GM19328 (cell line): ENCODE results near the gene SPIN1.

Experiments used
- ATAC-seq: cut with Tn5 transposase; IDR thresholded peaks from one replicate; pipeline ENCODE4 v1.9.1; 2021; ENCODE audit warnings: mild to moderate bottlenecking, moderate library complexity; ENCODE audit not compliant: unreplicated experiment

SPIN1 gene

DNA sequence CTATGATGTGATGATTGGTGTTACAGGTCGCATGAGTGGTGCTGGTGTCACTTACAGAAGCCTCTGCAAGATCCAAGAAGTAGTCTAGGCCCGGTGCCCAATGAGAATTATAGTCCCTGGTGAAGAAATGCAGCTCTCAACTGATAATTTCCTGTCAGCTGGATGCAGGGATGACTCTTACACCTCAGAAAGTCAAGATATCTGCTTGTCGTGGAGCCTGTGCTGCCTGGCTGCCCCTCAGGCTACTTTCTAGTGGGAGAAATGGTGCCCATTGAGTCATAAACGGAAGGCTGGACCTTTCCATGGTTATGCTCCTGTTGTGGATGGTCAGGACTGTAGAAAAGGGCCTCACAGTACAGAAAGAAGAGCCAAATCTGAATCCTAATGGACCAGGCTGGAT lies 99.9 kb downstream of the SPIN1 start:
- no peak for ATAC-seq

DNA sequence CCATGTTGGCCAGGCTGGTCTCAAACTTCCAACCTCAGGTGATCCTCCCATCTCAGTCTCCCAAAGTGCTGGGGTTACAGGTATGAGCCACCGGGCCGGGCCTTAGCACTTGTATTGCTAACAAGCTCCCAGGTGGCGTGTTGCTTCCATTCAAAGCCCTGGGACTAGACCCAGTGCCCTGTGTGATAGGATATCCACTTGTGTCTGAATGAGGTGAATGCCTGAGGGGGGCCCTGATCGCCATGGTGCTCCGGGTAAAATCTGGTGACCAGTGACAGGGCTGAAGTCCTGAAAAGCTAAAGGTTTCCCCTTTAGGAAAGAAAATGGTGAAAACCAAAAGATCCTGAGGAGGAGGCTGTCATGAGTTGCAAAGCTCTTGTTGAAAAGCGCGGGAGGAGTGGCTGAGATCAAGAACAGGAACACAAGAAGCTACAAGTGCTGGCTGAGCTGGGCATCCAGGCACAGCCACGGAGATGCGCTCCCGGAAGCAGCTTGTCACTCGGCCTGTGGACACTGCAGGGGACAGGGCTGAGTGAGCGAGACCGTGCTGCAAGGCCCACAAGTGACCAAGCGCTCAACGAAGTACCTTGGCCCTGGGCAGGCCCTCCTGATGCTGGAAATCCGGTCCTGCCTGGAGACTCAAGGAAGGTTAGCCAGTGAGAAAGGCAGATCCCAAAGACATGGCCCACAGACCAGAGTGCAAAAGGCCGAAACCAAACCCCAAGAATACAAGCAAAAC lies 106.9 kb downstream of the SPIN1 start:
- ATAC-seq, result no peak

DNA sequence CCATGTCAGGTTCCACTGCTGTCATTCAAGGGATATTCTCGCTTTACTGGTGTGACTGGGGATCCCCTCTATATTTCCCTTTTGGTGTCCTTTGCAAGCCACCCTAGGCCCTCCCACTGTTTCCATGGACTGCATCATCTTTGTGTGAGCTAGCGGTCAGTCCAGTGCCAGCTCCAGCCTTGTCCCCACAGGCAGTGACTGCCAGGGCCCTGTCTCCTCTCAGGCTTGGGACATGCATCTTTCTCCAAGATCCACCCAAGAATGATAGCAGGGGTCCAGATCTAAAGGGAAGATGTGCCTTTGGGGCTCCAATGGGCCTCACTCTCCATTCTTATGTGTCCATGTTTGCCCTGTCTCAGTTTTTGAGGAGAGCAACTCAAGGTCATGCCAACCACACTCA lies 109.0 kb downstream of the SPIN1 start:
- no peak for ATAC-seq

DNA sequence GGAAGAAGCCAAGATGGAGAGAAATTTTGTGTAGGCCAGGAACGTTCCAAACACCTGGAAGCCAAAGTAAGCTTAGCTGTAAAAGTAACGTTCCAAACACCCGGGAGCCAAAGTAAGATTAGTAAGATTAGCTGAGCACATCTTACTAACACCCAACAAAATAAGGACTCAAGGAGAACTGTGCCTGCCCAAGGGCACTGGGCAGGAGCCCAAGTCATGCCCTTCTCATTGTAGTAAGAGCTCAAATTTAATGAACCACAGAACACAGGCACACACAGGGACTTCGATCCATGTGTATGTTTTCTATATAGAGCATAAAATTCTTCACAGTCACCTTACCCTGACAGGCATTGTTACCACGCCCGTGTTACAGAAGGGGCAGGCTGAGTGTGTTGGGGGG lies 110.6 kb downstream of the SPIN1 start:
- ATAC-seq, result no peak

DNA sequence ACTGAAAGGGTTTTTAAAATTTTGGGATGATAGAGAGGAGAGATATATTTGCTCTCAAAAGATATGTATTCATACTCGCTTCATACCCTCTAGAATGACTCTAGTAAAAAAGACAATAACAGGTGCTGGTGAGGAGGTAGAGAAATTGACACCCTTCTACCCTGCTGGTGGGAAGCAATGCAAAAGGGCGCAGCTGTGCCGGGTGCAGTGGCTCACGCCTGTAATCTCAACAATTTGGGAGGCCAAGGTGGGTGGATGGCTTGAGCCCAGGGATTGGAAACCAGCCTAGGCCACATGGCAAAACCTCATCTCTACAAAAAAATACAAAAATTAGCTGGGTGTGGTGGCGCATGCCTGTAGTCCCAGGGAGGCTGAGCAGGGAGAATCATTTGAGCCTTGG lies 112.8 kb downstream of the SPIN1 start:
- no peak for ATAC-seq

DNA sequence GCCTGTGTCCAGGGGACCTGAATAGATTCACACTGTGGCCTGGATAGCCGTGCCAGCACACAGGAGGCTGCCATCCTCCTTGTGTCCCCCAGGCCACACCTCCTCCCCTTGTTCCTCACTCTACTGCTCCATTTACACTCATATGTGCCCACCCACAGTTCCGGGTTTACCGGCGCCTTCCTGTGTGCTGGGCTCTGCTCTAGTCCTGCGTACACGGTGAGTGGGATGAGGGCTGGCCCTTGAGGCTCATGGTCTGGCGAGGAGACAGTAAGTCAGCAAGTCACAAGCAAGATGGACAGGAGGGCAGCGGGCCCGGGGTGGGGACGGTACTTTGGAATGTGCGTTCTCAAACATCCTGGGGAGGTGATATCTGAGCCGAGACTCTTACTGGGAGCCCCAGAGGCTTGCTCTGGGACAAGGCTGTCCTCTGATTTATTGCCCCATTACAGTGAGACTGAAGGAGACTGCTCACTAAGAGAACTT lies 114.3 kb downstream of the SPIN1 start:
- ATAC-seq, result no peak

DNA sequence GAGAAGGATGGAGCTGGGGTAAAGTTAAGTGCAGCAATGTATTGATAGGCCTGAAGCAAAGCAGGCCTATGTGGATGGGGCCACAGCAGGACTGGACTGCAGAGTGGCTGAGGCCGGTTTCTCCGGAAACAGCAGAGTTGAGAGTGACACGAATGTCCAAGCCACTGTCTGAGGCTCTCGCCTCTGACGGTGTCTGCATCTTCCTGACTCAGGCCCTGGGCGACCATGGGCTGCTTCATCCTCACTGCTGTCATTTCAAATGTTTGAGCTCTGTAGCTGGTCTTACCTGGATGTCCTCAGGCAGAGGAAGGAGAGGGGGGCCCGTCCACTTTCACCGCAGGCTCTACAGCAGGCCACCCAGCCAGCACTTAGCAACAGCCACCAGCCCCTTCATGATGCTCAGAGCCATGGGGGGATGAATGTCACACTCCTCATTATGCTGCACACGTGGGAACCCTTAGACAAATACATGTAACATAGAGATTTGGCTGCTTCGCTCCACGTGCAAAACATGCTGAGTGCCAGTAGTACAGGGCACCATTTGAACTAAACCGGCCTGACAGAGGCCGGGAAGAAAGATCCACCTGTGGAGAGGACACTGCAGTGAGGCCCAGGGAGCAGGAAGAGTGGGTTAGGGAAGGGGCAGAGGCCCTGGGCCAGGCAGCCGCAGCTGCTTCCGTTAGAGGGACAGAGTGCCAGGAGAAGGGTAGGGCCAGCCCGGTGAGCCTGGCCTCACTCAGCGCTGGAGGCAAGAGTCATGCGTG lies 115.0 kb downstream of the SPIN1 start:
- ATAC-seq, result no peak

DNA sequence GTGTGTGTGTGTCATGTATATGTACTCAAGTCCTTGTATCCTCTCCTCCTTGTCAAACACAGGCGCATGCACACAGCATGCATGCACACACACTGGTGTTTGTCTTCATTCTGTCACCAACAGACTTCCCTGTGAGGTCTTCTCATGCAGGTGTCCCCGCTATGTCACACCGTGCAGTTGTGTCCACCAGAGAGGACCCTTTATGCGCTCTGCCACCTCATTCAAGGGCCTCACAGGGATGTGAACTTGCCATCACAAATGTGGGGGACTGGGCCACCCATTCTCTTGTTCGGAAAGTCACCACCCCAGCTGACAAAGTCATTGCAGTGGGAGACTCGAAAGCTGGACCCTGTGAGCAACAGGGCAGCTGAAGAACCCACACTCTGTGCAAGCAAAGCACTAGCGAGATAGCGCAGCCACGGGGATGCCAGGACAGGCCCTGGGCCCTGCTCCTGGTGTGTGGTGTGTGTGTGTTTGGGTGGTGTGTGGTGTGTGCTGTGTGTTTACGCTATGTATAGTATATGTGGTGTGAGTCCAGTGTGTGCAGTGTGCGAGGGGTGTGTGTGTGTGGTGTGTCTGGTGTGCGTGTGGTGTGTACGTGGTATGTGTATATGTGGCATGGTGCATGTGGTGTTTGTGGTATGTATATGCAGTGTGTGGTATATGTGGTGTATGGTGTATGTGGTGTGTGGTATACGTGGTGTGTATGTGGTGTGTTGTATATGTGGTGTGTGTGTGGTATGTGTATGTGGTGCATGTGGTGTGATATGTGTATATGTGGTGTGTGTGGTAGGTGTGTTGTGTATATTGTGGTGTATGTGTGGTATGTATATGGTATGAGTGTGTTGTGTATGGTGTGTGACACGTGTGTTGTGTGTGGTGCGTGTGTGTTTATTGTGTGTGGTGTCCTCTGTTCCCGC lies 115.9 kb downstream of the SPIN1 start:
- no peak for ATAC-seq

DNA sequence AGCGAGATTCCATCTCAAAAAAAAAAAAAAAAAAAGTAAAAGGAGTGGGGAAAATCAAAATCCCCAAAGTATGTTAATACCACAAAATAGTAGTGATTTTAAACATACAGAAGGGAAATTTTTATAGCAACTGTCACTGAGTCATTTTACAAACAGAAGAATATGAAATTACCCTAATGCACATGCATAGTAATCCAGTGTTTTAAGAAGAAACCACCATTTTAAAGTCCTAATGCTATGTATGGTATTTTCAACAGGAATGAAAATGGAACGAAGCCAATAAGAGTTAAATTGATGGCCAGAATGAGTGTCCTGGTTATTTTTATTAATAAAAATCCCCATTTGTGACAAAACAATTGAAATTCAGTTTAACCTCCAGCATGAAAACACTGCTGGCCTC lies 120.1 kb downstream of the SPIN1 start:
- ATAC-seq, result no peak

DNA sequence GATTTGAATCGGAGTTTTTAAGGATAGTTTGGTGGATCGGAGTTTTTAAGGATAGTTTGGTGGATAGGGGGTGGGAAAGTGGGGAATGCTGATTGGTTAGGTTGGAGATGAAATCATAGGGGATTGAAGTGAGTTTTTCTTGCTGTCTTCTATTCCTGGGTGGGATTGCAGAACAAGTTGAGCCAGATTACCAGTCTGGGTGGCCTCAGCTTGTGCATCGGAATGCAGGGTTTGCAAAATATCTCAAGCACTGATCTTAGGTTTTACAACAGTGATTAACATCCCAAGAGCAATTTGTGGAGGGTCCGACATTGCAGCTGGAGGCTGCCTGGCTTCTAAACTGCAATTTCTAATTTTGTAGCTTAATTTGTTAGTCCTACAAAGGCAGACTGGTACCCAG lies 123.7 kb downstream of the SPIN1 start:
- ATAC-seq, result no peak

DNA sequence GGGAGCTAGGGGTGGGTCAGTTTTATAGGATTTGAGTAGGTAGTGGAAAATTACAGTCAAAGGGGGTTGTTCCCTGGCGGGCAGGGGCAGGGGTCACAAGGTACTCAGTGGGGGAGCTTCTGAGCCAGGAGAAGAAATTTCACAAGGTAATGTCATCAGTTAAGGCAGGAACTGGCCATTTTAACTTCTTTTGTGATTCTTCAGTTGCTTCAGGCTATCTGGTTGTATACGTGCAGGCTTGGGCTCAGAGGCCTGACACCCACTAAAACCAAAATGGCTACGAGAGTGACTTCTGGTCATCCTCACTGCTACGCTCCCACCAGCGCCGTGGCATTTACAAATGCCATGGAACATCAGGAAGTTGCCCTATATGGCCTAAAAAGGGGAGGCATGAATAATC lies 126.0 kb downstream of the SPIN1 start:
- ATAC-seq, result no peak

DNA sequence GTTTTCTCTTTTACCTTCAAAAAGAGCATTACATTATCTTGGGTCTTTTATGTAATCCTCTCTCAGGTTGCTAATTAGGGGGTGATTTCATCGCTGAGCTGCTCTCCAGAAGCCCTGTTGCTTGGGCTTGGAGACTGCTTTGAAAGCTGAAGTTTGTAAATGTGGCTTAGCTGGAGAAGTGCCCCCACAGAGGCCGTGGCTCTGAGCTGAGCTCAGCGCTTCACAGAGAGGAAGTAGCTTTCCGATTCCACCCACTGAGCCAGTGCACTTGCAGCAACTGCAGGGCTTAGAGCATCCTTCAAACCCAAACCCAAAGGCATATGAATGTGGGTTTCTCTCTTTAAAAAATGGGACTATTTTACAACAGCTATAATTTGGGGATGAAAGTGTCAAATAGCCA lies 133.1 kb downstream of the SPIN1 start:
- no peak for ATAC-seq

DNA sequence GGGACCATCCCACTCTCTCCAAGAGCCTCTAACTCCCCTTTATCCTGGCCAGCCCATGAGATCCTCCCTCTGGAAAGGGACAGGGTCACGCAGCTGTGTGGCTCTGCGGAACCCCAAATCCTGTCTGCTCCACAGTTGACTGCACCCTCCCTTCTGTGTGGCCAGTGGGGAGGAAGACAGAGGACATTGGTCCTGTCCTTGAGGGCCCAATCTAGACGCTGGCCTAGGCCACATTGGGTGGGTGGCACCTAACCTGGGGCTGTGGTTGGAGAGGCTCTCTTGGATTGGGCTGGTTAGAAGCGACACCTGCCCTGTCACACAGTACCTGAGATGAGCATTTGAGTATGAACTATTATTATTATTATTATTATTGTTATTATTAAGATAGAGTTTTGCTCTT lies 134.1 kb downstream of the SPIN1 start:
- ATAC-seq, result no peak

DNA sequence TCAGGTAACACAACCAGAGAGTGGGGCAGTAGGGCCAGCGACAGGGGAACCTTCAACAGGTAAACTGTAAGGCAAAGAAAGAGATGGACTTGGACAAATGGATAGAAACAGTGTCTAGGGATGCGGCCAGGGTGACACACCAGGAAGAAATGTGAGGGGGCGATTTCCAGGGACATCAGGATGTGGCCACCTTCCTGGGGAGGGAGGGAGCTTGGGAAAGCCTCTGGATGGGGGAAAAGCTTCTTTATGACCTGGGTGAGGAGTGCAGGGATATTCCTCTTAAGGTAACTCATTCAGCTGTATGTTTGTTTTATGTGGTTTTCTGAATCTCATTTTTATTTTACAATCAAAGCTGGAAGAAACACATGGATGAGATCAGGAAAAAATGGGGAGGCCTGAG lies 134.8 kb downstream of the SPIN1 start:
- no peak for ATAC-seq

DNA sequence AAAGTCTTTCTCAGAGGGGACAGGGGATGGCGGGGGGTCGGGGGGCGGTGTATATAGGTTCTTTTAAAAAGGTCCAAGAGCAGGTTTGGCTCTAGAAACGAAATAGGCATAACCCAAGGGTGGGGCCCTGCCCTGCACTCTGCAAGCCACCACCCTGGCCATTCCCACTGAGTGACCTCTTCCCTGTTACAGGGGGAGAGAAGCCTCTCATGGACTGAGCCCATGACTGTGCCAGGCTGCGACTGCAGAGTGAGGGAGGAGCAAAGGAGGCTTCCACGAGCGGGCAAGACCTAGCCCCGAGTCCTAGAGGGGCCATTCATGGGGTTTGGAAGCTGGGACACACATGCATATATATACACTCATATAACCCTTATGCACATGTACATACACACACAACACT lies 136.7 kb downstream of the SPIN1 start:
- no peak for ATAC-seq

DNA sequence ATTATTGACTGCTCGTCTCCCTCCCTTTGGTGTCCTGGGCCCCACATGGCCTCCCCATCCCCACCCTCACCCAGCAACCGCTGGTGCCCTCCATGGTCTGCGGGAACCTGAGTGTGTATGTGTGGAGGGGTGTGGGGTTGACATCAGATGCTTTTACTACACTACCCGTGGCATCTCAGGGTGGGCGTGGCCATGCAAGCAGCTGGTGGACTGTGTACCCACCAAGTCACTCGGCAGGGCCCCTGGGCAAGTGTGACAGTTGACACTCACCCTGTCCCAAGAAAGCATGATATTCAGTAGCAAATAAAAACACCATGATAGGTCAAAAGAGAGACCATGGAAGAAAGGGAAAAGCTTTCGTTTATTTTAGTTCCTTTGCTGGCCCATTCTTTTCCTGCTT lies 139.4 kb downstream of the SPIN1 start:
- ATAC-seq, result no peak
